ENCODE results near the gene TMBIM1. TPM values are rescaled to one million over a fixed set of nuclear protein-coding genes. Genes with fewer than 3 reads are reported as not detected.
"Not testable (repeated sequence)": the region's sequence is repeated elsewhere in the genome, so short reads cannot be mapped to it uniquely, and the experiment has no call there.

The TMBIM1 gene
- total RNA-seq, 2 donors from 2014 or later: 82.8 to 225 TPM

DNA sequence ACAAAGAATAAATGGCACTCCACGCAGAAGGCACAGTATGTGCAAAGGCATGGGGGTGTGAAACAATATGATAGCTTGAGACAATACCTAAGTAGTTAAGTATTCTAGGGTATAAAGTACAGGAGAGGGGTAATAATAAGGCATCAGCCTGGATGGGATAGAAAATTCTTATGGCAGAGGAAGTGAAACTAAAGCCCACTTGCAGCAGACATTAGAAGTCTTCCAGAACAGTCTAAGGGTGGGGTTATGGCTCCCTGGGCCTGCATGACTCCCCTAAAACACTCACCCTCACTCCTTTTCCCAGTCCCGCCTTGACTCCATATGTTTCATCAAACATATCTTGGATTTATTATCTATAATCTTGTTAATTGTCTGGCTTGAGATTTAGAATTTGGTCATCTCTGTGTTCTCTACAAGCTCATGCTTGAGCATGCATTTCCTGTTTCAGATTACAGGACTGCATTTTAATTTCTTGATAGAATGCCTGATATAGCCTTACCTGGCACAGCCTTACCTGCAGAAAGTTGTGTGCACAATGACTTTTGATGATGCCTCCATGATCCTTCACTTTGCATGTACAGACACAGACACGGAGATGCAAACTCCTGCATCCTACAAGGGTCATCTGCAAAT is 28.5 kb upstream of the TMBIM1 start:
- H3K27ac ChIP-seq: no peak overlapping the region
- no peak overlapping the region for H3K4me3 ChIP-seq
- no peak for DNase-seq (ENCODE audit: low spot score)
- no peaks in the 10 kb centered on the region for H3K27me3 ChIP-seq
- no peaks in the 10 kb centered on the region for H3K36me3 ChIP-seq
- H3K9me3 ChIP-seq: no peaks in the 10 kb centered on the region
- TF ChIP-seq, protein P1, sequence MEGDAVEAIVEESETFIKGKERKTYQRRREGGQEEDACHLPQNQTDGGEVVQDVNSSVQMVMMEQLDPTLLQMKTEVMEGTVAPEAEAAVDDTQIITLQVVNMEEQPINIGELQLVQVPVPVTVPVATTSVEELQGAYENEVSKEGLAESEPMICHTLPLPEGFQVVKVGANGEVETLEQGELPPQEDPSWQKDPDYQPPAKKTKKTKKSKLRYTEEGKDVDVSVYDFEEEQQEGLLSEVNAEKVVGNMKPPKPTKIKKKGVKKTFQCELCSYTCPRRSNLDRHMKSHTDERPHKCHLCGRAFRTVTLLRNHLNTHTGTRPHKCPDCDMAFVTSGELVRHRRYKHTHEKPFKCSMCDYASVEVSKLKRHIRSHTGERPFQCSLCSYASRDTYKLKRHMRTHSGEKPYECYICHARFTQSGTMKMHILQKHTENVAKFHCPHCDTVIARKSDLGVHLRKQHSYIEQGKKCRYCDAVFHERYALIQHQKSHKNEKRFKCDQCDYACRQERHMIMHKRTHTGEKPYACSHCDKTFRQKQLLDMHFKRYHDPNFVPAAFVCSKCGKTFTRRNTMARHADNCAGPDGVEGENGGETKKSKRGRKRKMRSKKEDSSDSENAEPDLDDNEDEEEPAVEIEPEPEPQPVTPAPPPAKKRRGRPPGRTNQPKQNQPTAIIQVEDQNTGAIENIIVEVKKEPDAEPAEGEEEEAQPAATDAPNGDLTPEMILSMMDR (IDR thresholded peaks at IDR 0.05): no peak
- H3K4me1 ChIP-seq: peaks cover 0 to 29% of the 10 kb centered on the region in 2 donors

DNA sequence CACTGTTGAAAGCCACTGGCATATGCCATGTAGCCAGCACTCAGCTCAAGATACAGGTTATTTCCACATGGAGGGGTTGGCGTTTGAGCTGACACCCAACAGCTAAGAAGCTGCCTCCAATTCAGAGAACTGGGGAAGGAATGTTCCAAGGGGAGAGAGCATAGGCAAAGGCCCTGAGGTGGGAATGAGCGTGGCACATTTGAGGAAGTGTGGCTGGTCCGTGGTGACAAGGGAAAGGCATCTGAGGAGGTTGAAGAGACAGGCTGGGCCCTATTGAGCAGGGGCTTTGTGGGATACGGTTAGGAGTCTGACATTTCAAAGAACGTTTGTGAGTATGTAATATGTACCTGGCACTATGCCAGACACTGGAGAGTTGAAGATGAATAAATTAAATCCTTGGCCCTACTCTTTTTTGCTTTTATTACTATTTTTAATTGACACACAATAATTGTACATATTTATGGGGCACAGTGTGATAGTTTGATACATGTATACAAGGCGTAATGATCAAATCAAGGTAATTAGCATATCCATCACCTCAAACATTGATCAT is 27.6 kb upstream of the TMBIM1 start:
- Histone ChIP-seq H3K27ac (no peak overlapping the region), H3K36me3 (no peaks in the 10 kb centered on the region), H3K4me1 (peaks cover 0 to 23% of the 10 kb centered on the region in 2 donors)

GRCh38 chr2:218318241-218318640 is 25.9 kb upstream of the TMBIM1 start:
- H3K9me3 ChIP-seq: no peaks in the 10 kb centered on the region
- no peak for DNase-seq (ENCODE audit: low spot score)
- TF ChIP-seq, protein P1 (IDR thresholded peaks at IDR 0.05): no peak
- no peaks in the 10 kb centered on the region for H3K27me3 ChIP-seq
- no peak overlapping the region for H3K4me3 ChIP-seq
- H3K27ac ChIP-seq: no peak overlapping the region
- no peaks in the 10 kb centered on the region for H3K36me3 ChIP-seq
- H3K4me1 ChIP-seq: peaks cover 0 to 12% of the 10 kb centered on the region in 2 donors

More for the DNA sequence above, 27.6 kb upstream of the TMBIM1 start:
- Histone ChIP-seq H3K4me3 (no peak overlapping the region), H3K9me3 (no peaks in the 10 kb centered on the region), H3K27me3 (no peaks in the 10 kb centered on the region)
- no peak for DNase-seq (ENCODE audit: low spot score)
- TF ChIP-seq, protein P1 (IDR thresholded peaks at IDR 0.05): no peak

GRCh38 chr2:218317835-218318234 is 25.5 kb upstream of the TMBIM1 start:
- Histone ChIP-seq H3K27me3 (no peaks in the 10 kb centered on the region), H3K27ac (no peak overlapping the region), H3K4me1 (peaks cover 0 to 12% of the 10 kb centered on the region in 2 donors), H3K36me3 (no peaks in the 10 kb centered on the region), H3K9me3 (no peaks in the 10 kb centered on the region), H3K4me3 (no peak overlapping the region)
- DNase-seq (ENCODE audit: low spot score): no peak
- TF ChIP-seq, protein P1 (IDR thresholded peaks at IDR 0.05): no peak

GRCh38 chr2:218317303-218317630 is 25.0 kb upstream of the TMBIM1 start:
- Histone ChIP-seq H3K27ac (no peak overlapping the region), H3K4me1 (peaks cover 0 to 8% of the 10 kb centered on the region in 2 donors), H3K4me3 (no peak overlapping the region), H3K36me3 (no peaks in the 10 kb centered on the region), H3K9me3 (no peaks in the 10 kb centered on the region), H3K27me3 (no peaks in the 10 kb centered on the region)
- TF ChIP-seq, protein P1 (IDR thresholded peaks at IDR 0.05): no peak
- no peak for DNase-seq (ENCODE audit: low spot score)

DNA sequence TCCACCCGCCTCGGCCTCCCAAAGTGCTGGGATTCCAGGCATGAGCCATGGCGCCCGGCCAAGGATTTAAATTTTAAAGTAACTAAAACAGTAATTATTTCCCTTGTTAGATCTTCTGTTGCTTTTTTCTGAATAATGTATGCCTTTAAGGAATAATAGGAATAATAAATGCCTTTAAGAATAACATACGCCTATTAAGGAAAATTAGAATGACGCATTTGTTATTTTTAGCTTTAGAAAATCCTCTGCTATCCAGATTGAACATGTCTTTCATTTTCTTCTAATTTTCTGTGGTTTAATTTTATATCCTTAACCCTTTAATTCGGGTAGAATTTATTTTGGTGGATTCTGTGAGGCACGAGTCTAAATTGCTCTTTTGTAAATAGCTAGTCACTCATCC is 23.1 kb upstream of the TMBIM1 start:
- no peak for DNase-seq (ENCODE audit: low spot score)
- no peaks in the 10 kb centered on the region for H3K36me3 ChIP-seq
- TF ChIP-seq, protein P1 (IDR thresholded peaks at IDR 0.05): no peak
- peaks cover 0 to 5% of the 10 kb centered on the region in 2 donors for H3K4me1 ChIP-seq
- no peaks in the 10 kb centered on the region for H3K9me3 ChIP-seq
- no peak overlapping the region for H3K27ac ChIP-seq
- H3K4me3 ChIP-seq: no peak overlapping the region
- H3K27me3 ChIP-seq: no peaks in the 10 kb centered on the region

DNA sequence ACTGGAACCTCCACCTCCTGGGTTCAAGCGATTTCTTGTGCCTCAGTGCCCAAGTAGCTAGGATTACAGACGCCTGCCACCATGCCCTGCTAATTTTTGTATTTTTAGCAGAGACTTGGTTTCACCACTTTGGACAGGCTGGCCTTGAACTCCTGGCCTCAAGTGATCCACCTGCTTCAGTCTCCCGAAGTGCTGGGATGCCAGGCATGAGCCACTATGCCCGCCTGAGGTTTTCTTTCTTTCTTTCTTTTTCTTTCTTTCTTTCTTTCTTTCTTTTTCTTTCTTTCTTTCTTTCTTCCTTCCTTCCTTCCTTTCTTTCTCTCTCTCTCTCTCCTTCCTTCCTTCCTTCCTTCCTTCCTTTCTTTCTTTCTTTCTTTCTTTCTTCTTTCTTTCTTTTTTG is 22.5 kb upstream of the TMBIM1 start:
- not testable (repeated sequence) for H3K27me3 ChIP-seq, H3K9me3 ChIP-seq

More for the DNA sequence above, 22.5 kb upstream of the TMBIM1 start:
- H3K36me3 ChIP-seq; H3K4me1 ChIP-seq; H3K27ac ChIP-seq; H3K4me3 ChIP-seq; DNase-seq (ENCODE audit: low spot score): not testable (repeated sequence)
